GM18526 (cell line): ENCODE data around the gene CRACDL.

Experiments
- POLR2A ChIP-seq: IDR thresholded peaks from 3 replicates; pipeline ENCODE4 v1.6.1; 2011; ENCODE audit not compliant: insufficient read length; ENCODE audit errors: extremely low read depth

The CRACDL gene

GRCh38 chr2:98807221-98807620 lies 128.8 kb downstream of the CRACDL start:
- no peak for TF ChIP-seq POLR2A

GRCh38 chr2:98806236-98806697 lies 129.8 kb downstream of the CRACDL start:
- no peak for TF ChIP-seq POLR2A

GRCh38 chr2:98805412-98806171 lies 130.4 kb downstream of the CRACDL start:
- no peak for TF ChIP-seq POLR2A

GRCh38 chr2:98804736-98805135 lies 131.3 kb downstream of the CRACDL start:
- no peak for TF ChIP-seq POLR2A

- no peak for TF ChIP-seq POLR2A
Measured at GRCh38 chr2:98804265-98804650, 131.8 kb downstream of the CRACDL start.

GRCh38 chr2:98803405-98804264 lies 132.4 kb downstream of the CRACDL start:
- TF ChIP-seq POLR2A, result no peak

GRCh38 chr2:98802344-98802743 lies 133.7 kb downstream of the CRACDL start:
- no peak for TF ChIP-seq POLR2A

- no peak for TF ChIP-seq POLR2A
Measured at GRCh38 chr2:98801921-98802321, 134.1 kb downstream of the CRACDL start.

- TF ChIP-seq POLR2A, result no peak
Measured at GRCh38 chr2:98801286-98801685, 134.7 kb downstream of the CRACDL start.

GRCh38 chr2:98800330-98801064 lies 135.5 kb downstream of the CRACDL start:
- TF ChIP-seq POLR2A, result no peak

- no peak for TF ChIP-seq POLR2A
Measured at GRCh38 chr2:98799375-98800329, 136.4 kb downstream of the CRACDL start.

GRCh38 chr2:98796775-98797544 lies 139.1 kb downstream of the CRACDL start:
- no peak for TF ChIP-seq POLR2A

GRCh38 chr2:98795891-98796676 lies 139.9 kb downstream of the CRACDL start:
- no peak for TF ChIP-seq POLR2A
